Spleen (tissue), 11 donors: ENCODE measurements around the gene PBRM1. TPM values are rescaled to one million over a fixed set of nuclear protein-coding genes. Genes with fewer than 3 reads are reported as not detected.

ENCODE experiments used
- DNase-seq: peaks from one replicate; pipeline ENCODE4 v3.0.0-alpha.2; 2020
- H3K27ac ChIP-seq, 8 donors: fragments of 200-600 bp; sonication (generic) in 7 of 8; 1 replicate in 4 of 8; 2 replicates in 4 of 8; pipeline versions ENCODE4 v1.5.0 to v1.8.0; 2016 to 2021; ENCODE audit warnings: inconsistent platforms in 4 of 8, mild to moderate bottlenecking in 4 of 8, moderate library complexity in 1 of 8
- H3K27me3 ChIP-seq, 7 donors: fragments of 200-600 bp; sonication (generic) in 6 of 7; replicated peaks in 1 of 7; 1 replicate in 4 of 7; 2 replicates in 3 of 7; pipeline versions ENCODE4 v1.5.0 to v1.8.0; 2016 to 2021; ENCODE audit warnings: inconsistent platforms in 3 of 7, mild to moderate bottlenecking in 1 of 7
- H3K36me3 ChIP-seq, 6 donors: fragments of 200-600 bp; sonication (generic) in 5 of 6; 1 replicate in 4 of 6; 2 replicates in 2 of 6; pipeline versions ENCODE4 v1.5.0 to v1.8.0; 2016 to 2021; ENCODE audit warnings: inconsistent platforms in 2 of 6
- H3K4me1 ChIP-seq, 6 donors: fragments of 200-600 bp; sonication (generic) in 5 of 6; 1 replicate in 3 of 6; 2 replicates in 3 of 6; pipeline versions ENCODE4 v1.5.0 to v1.8.0; 2016 to 2021; ENCODE audit warnings: inconsistent platforms in 3 of 6
- H3K4me3 ChIP-seq, 8 donors: fragments of 200-600 bp; sonication (generic) in 7 of 8; 1 replicate in 4 of 8; 2 replicates in 4 of 8; pipeline versions ENCODE4 v1.5.0 to v1.8.0; 2016 to 2021; ENCODE audit warnings: inconsistent platforms in 4 of 8, mild to moderate bottlenecking in 4 of 8, moderate library complexity in 2 of 8
- H3K9me3 ChIP-seq, 8 donors: fragments of 200-600 bp; sonication (generic) in 7 of 8; 1 replicate in 4 of 8; 2 replicates in 4 of 8; pipeline versions ENCODE4 v1.5.0 to v1.8.0; 2016 to 2021; ENCODE audit warnings: inconsistent platforms in 4 of 8
- POLR2A ChIP-seq, 3 donors: fragments of 450-650 bp; IDR thresholded peaks; one replicate each; pipeline ENCODE4 v1.5.1; 2017; ENCODE audit warnings: antibody characterized with exemption in 3 of 3, mild to moderate bottlenecking in 1 of 3
- POLR2AphosphoS5 ChIP-seq, 3 donors: sonication (generic); formaldehyde crosslinking; IDR thresholded peaks; one replicate each; pipeline ENCODE4 v1.5.1; 2017; ENCODE audit warnings: antibody characterized with exemption in 3 of 3
- WGBS, 5 donors: extraction: QIAGEN DNeasy Blood & Tissue Kit in 3 of 5; methylation state at CpG; one replicate each; pipeline versions ENCODE4 v1.1.5 to v1.1.7; 2013 to 2018; 5-methylcytosine and 5-hydroxymethylcytosine counted together
- intact Hi-C: fragments of 100-400 bp; cut with DNase I; formaldehyde crosslinking; loops from one replicate; pipeline ENCODE4 v1.15.0; 2023; ENCODE audit warnings: low total_unique reads
- polyA plus RNA-seq, 3 donors: library from polyadenylated mRNA; stranded (reverse); fragments of 200-250 nt; gene quantifications; one replicate each; pipeline ENCODE4 v1.2.1, GENCODE V29; 2013
- total RNA-seq, 7 donors: library from RNA; depleted of rRNA in 3 of 7; stranded (reverse); fragments of >200 nt in 3 of 7; fragmentation: NEBNext Ultra II Directional in 4 of 7; extraction: Animal tissue kit (Norgen Biotek cat#: 25700) in 4 of 7; gene quantifications; one replicate each; pipeline versions ENCODE4 v1.1.0 to v1.2.1, GENCODE V29; 2016 to 2021
- TF ChIP-seq, protein P1 (sequence below), 11 experiments: fragments of 200-600 bp in 7 of 11; fragments of 450-650 bp in 4 of 11; sonication (generic) in 4 of 11; IDR thresholded peaks in 8 of 11; conservative IDR thresholded peaks in 3 of 11; 1 replicate in 7 of 11; 2 replicates in 4 of 11; pipeline versions ENCODE4 v1.4.0 to v1.8.0; 2016 to 2021; ENCODE audit warnings: antibody characterized with exemption in 11 of 11, inconsistent platforms in 4 of 11, mild to moderate bottlenecking in 1 of 11
- donor health status: healthy with polysubstance abuse.
- donor health status: DM: no; HTN: no; CAD: no; lungs with moderate emphysema.
- donor health status: DM: no; HTN: no; CAD: no.
- donor health status: Bipolar disorder and iron deficiency.
- donor health status: healthy.
- donor health status: DM: no; HTN: no; CAD: no.
- donor health status: DM: yes; HTN: yes; CAD: no.

PBRM1 gene
- total and polyA plus RNA-seq, 10 donors: 5.7 to 125 (median 69.5) TPM

DNA sequence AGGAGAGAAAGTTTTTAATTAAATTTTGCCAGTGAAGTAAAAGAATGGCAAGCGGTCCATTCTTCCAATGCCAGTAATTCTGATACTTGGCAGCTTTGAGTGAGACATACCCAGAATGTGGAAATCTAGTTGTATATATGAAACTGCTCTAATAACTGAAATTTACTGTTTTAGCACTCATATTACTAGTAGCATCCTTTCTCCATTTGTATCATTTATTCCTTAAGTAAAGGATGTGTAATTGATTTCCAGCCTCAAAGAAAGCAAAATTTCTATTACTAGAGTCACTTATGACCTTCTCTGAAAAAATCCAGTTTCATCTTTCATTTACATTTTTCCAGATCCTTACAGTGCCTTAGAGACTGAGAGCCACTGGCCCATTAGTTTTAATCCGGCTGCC, 65.1 kb downstream of the PBRM1 start:
- TF ChIP-seq POLR2AphosphoS5 (IDR thresholded peaks at IDR 0.05): no peak
- no peak for TF ChIP-seq POLR2A (IDR thresholded peaks at IDR 0.05)
- TF ChIP-seq, protein P1, sequence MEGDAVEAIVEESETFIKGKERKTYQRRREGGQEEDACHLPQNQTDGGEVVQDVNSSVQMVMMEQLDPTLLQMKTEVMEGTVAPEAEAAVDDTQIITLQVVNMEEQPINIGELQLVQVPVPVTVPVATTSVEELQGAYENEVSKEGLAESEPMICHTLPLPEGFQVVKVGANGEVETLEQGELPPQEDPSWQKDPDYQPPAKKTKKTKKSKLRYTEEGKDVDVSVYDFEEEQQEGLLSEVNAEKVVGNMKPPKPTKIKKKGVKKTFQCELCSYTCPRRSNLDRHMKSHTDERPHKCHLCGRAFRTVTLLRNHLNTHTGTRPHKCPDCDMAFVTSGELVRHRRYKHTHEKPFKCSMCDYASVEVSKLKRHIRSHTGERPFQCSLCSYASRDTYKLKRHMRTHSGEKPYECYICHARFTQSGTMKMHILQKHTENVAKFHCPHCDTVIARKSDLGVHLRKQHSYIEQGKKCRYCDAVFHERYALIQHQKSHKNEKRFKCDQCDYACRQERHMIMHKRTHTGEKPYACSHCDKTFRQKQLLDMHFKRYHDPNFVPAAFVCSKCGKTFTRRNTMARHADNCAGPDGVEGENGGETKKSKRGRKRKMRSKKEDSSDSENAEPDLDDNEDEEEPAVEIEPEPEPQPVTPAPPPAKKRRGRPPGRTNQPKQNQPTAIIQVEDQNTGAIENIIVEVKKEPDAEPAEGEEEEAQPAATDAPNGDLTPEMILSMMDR (IDR thresholded peaks at IDR 0.05 in 8 of 11, conservative IDR thresholded peaks at IDR 0.05 in 3 of 11): no peak
- no peaks in the 10 kb centered on the region for H3K27me3 ChIP-seq
- intact Hi-C loops: no loop called here

DNA sequence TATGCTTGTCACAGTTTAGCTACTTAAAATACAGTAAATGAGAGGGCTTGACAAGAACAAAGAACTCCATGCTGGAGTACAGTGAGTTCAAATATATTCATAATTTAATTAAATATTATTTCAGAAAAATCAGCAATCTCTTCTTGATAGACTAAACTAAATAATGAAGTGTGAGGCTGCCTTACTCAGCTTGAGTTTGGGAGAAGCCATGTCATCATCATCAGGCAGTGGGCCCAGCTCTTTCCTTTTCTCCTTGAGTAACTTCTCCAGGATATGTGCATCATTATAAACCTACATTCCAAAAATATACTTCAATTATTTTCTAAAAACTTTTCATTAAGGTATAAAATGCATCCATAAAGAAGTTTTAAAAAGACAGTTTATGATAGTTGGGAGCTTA, 70.5 kb downstream of the PBRM1 start:
- DNase-seq: no peak
- no peak for TF ChIP-seq POLR2A (IDR thresholded peaks at IDR 0.05)
- TF ChIP-seq POLR2AphosphoS5 (IDR thresholded peaks at IDR 0.05): no peak
- TF ChIP-seq, protein P1 (IDR thresholded peaks at IDR 0.05 in 8 of 11, conservative IDR thresholded peaks at IDR 0.05 in 3 of 11): no peak
- Histone ChIP-seq H3K36me3 (peaks cover 0 to 100% (median 73%) of the 10 kb centered on the region in 6 donors), H3K4me3 (no peak overlapping the region), H3K27ac (no peak overlapping the region), H3K4me1 (no peaks in the 10 kb centered on the region), H3K9me3 (no peaks in the 10 kb centered on the region), H3K27me3 (no peaks in the 10 kb centered on the region)
- intact Hi-C loops: no loop called here

More for the DNA sequence above, 65.1 kb downstream of the PBRM1 start:
- H3K4me3 ChIP-seq: no peak overlapping the region
- no peak for DNase-seq
- H3K9me3 ChIP-seq: no peaks in the 10 kb centered on the region
- peaks cover 0 to 100% (median 47%) of the 10 kb centered on the region in 6 donors for H3K36me3 ChIP-seq
- H3K27ac ChIP-seq: peak overlapping the region in 1 of 8 donors; percentile 11
- WGBS, 5 donors: 90 to 96% (median 94%) methylated on average over 2 of the region's 2 CpGs
- H3K4me1 ChIP-seq: no peaks in the 10 kb centered on the region

DNA sequence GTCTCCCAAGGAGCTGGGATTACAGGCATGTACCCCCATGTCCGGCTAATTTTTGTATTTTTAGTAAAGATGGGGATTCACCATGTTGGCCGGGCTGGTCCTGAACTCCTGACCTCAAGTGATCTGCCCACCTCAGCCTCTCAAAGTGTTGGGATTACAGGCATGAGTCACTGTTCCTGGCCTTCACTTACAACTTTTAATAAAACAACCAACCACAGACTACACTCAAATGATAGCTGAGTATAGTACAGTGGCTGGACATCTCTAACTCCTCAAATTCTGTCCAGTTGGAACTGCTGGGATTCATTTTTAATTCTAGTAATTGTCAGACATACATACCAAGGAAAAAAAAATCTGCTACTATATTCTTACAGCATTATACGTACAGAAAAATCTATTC, 71.0 kb downstream of the PBRM1 start:
- H3K9me3 ChIP-seq: no peaks in the 10 kb centered on the region
- 95 to 97% (median 97%) methylated on average over 3 of the region's 3 CpGs for WGBS, 5 donors
- intact Hi-C loops: no loop called here
- peaks cover 0 to 100% (median 76%) of the 10 kb centered on the region in 6 donors for H3K36me3 ChIP-seq
- TF ChIP-seq, protein P1 (IDR thresholded peaks at IDR 0.05 in 8 of 11, conservative IDR thresholded peaks at IDR 0.05 in 3 of 11): no peak
- TF ChIP-seq POLR2AphosphoS5 (IDR thresholded peaks at IDR 0.05) (no peak), POLR2A (IDR thresholded peaks at IDR 0.05) (no peak)
- H3K4me1 ChIP-seq: no peaks in the 10 kb centered on the region
- no peaks in the 10 kb centered on the region for H3K27me3 ChIP-seq
- no peak overlapping the region for H3K4me3 ChIP-seq
- H3K27ac ChIP-seq: no peak overlapping the region
- no peak for DNase-seq

DNA sequence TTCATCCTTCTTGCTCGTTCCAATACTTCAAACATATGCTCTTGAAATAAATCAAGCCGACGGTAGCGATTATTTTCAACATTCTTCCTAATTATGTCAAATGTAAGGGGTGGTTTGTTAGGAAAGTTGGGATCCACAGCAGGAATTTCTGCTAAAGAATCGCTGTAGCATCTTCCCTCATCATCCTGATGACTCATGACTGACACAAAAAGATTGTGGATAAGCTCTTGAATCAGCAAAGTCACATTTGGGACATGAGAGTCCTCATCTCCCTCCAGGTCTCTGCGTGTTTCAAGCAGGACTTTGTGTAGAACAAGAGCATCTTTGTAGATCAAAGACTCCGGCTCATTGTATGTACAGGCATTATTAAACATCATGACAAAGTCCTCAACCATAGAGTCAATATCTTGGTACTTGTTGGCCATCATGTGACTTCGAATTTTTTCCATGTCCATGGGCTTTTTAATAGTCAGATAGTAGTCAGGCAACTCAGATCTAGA, 76.3 kb downstream of the PBRM1 start:
- Histone ChIP-seq H3K27me3 (no peaks in the 10 kb centered on the region), H3K9me3 (no peaks in the 10 kb centered on the region), H3K36me3 (peaks cover 0 to 100% (median 68%) of the 10 kb centered on the region in 6 donors), H3K27ac (no peak overlapping the region), H3K4me3 (no peak overlapping the region), H3K4me1 (no peaks in the 10 kb centered on the region)
- DNase-seq: no peak
- 96 to 98% (median 97%) methylated on average over 8 of the region's 8 CpGs for WGBS, 5 donors
- intact Hi-C loops: no loop called here
- TF ChIP-seq POLR2AphosphoS5 (IDR thresholded peaks at IDR 0.05): no peak
- no peak for TF ChIP-seq POLR2A (IDR thresholded peaks at IDR 0.05)
- TF ChIP-seq, protein P1 (IDR thresholded peaks at IDR 0.05 in 8 of 11, conservative IDR thresholded peaks at IDR 0.05 in 3 of 11): no peak
